GM19043 (cell line): ENCODE measurements around the gene DACH1.

Source experiments
- ATAC-seq: cut with Tn5 transposase; IDR thresholded peaks from one replicate; pipeline ENCODE4 v1.9.1; 2021; ENCODE audit warnings: low read depth; ENCODE audit not compliant: unreplicated experiment

The DACH1 gene

DNA sequence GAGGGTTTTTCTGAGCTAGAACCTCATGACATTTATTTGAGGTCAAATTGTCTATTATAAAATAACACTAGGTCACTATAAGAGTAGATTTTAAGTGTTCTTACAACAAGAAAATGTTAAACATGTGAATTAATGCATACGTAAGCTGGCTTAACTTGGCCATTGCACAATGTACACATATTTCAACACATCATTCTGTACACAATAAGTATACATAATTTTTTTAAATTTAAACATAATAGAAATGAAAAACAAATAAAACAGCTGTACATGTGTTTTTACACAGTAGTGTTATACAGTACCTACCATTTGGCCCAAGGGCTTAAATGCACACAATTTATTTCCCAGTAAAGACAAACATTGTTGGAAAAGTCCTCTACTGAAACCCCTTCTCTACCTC lies 269.9 kb downstream of the DACH1 start:
- ATAC-seq, result no peak

DNA sequence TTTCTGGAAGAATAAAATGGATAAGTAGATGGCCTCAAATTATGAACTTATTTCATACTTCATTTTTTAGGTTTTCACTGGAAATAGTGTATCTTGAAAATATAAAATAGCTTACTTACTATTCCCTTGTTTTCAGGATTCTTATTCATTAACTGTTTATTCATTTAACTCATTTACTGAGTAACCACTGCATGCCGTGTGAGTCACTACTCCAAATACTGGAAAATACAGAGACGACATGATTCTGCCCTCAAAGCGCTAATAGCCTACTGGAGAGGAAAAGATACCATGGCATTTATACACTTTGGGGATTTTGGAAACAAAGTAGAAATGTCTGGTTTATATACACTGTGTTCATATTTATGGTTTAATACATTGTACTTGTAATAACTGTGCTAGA lies 270.9 kb downstream of the DACH1 start:
- no peak for ATAC-seq

DNA sequence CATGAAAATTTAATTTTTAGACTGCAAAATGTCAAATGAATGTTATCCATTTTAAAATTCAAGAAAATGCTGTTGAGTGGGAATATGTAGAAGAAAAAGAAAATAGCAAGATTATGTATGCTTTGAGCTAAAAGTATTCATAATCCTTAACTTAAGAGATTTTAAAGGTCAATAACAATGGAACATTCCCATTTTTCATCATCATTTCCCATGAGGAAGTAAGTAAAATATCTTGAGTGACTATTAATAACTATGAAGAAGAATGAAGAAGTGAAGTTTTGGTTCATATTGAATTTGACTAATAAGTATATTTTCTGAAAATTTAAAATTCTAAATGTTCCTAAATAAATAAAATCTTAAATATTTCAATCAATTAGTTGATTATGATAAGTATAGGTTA lies 273.4 kb downstream of the DACH1 start:
- no peak for ATAC-seq

DNA sequence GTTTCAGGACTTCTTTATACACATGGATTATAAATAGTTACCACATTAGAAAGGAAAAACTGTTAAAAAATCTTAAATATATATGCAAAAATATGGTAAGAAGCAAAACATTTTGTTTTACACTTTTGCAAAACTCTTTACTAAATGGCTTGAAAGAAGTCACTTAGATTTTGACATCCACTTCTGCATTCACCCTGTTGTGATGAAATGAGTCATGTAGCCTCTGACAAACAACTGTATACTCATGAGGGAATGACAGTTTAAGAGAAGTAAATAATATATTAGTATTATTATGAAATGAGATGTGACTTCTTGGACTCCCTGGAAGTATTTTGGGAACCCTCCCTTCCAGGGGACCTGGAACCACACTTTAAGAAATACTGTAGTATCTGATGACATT lies 275.6 kb downstream of the DACH1 start:
- ATAC-seq, result no peak

DNA sequence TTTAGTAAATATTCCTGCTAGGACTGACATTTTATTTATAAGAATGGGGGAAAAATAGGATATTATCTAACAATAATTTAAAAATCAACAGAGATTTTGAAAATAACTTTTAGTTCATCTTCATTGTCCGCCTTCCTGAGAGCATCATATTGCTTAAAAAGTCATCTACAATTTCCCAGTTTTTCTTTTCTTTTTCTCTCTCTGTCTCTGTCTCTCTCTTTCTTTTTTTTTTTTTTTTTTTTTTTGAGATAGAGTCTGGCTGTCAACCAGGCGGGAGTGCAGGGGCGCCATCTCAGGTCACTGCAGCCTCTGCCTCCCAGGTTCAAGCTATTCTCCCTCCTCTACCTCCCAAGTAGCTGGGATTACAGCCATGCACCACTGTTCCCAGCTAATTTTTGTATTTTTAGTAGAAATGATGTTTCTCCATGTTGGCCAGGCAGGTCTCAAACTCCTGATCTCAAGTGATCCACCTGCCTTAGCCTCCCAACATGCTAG lies 276.3 kb downstream of the DACH1 start:
- ATAC-seq, result no peak

DNA sequence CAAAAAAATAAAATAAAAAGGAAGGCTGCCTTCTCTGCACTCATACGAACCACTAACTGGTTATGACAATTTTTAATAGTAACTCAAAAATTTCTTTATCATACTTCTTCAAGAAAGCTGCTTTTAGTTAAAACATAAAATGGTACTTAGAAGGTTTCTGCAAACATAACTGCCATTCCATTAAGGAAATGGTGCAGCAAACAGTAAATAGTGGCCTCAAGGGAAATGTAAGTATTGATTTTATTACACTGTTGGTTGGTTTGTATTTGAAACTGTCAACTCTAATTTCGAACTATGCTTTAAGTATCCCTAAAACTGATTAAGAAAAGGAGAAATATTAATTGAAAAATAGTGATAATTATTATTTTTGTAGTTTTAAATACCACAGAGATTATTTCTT lies 278.0 kb downstream of the DACH1 start:
- ATAC-seq, result no peak

DNA sequence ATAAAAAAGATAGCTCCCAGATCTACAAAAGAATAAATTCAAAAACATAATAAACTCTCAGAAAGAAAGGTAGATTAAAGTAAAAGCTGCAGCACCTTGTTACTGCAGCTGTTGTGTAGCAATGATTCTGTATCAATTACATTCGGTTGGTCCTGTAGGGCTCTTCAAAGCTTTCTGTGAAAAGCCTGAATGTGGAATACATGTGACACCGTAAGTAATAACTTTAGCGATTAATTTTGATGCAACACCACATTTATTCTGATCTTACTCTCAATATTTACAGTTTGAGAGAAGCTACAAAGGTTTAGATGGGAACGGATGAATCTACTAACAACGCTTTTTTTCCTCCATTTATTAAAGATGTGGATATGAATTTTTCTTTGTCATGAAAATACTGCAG lies 279.2 kb downstream of the DACH1 start:
- ATAC-seq, result no peak

DNA sequence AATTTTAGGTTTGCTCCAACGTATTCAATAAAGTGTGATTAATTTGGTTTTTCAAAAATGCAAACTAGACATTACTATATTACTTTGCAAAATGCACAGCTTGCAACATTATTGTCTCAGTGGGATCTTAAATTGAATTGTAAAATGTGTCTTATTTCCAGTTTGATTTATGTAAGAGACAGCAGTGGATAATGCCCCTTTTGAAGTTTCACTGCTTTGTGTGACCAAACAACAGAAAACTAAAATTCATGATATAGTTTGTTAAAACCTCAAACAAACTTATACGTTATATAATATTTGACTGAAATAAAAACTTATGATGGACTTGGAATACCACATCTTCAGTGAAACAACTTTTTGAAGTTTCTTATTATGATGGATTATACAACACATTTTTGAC lies 279.8 kb downstream of the DACH1 start:
- no peak for ATAC-seq

DNA sequence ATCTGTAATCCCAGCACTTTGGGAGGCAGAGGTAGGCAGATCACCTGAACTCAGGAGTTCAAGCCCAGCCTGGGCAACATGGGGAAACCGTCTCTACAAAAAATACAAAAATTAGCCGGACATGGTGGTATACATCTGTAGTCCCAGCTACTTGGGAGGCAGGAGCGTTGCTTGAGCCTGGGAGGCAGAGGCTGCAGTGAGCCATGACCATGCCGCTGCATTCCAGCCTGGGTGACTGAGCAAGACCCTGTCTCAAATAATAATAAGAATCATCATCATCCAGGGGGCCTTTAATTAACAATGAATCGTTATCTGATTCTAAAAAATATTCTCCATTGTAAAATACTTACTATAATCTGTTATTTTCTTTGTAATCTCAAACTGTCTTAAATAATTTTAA lies 283.4 kb downstream of the DACH1 start:
- ATAC-seq, result no peak

DNA sequence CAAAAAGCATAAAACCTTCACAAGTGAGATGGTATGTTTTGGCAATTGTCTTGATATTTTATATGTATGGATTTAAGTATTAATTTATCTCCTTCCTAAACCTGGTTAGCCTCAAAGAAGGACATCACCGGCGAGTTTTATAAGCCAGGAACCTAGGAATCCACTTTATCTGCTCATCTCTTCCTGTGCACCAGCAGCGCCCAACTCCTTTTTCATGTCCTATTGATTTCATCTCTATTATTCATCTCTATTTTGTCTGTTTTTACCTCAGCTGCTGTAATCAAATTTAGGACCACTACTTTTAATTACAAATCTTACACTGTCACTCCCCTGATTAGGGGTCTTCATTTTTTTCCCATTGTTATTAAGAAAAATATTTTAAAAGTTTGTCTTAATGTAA lies 286.4 kb downstream of the DACH1 start:
- ATAC-seq, result no peak

DNA sequence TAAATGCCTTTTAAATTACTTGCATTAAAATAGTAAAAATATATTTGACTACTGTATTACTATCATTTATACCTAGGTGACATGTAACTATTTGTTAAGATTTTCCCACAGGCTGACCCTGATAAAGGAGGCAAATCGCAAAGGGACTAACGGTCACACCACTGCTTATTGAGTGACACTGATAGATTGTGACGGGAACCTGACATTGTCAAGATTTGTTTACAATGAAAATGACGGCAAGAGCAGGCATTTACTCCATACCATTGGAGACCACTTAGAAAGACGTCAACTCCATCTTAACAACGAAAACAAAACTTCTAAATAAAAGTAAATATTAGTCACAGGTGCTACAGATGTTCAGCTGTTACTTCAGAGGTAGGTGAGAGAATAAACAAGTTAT lies 289.0 kb downstream of the DACH1 start:
- ATAC-seq, result no peak

DNA sequence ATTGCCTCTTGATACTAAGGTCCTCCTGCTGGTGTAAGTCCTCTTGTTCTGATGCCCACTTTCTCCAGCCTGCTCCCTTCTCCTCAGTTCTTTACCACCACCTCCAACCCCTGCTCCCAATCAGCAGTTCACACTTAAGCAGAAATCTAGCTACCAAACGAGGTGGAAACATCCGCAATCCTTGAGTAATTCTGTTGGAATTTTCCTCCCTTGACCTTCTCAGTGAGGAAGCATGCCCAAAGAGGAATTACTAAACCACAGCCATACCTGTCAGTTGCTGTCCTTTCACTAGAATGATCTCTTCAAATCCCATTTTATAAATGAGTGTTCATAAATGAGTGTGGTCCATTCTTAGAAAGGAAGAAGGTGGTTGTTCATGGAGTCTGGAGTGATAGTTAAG lies 289.9 kb downstream of the DACH1 start:
- no peak for ATAC-seq

DNA sequence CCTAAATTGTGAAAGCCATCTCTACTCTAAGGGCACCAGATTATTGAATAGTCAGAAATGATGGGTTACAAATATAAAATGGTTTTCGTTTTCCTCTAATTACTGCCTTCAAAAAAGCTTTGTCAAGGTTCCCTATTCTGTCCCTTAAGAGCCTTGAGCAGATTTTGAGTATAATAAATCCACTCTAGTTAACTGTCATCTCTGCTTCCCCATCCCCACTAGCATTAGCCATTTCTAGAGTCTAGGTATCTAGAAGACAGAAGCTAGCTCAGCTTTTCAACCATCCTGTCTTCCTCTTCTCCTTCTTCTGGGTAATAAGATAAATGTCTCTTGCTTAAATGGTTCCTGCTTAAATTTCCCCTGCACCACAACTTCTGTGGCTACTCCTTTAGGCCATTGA lies 290.4 kb downstream of the DACH1 start:
- ATAC-seq, result no peak

DNA sequence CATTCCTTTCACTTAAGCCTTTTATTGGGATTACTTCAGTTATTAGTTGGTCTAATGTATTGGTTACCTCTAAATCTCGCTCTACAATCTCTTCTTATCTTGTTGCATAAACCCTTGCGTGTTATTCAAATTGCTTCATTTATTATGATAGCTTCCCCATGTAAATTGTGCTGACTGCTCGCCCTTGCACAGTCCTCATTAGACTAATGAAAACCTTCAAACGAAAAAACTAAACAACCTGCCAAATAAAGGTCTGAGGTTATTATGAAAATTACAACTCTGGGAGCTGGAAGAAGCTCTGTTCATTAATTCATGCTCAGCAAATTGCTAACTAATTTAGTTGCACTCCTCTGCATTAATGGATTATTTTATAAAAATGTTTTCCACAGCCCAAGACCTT lies 320.1 kb downstream of the DACH1 start:
- no peak for ATAC-seq

DNA sequence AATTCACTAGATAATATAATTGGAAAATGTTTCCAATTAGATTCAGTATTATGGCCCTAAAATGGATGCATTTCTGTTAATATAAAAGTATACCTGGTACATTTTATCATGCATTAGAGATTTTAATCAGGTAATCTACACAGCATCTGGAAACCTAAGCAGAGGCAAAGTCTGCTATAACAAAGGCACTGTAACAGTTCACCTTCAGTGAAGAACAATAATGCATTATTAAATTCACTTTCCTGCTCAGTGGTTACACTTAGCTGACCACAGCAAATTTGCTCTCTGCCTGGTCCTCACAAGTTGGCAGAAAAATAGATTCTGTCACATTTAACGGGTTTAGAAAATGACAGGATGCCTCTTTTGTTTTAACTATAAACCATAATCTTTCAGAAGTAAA lies 326.9 kb downstream of the DACH1 start:
- no peak for ATAC-seq

DNA sequence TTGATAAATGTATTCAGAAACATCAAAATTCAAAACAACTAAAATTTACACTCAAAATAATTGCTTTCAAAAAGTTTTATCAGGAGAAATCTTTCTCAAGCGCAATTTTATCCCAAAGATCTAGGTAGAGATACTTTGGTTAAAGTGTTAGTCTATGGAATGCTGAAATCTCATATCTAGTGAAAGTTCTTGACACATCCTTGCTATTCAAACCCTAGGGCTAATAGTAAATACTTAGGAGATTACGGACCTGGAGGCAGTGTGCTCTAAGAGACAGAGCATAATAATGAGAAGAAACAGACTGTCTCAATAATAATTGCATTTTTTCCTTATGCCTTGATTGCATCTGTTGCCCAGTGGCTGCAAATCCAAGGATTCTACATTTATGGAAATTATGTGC lies 330.8 kb downstream of the DACH1 start:
- ATAC-seq, result no peak

DNA sequence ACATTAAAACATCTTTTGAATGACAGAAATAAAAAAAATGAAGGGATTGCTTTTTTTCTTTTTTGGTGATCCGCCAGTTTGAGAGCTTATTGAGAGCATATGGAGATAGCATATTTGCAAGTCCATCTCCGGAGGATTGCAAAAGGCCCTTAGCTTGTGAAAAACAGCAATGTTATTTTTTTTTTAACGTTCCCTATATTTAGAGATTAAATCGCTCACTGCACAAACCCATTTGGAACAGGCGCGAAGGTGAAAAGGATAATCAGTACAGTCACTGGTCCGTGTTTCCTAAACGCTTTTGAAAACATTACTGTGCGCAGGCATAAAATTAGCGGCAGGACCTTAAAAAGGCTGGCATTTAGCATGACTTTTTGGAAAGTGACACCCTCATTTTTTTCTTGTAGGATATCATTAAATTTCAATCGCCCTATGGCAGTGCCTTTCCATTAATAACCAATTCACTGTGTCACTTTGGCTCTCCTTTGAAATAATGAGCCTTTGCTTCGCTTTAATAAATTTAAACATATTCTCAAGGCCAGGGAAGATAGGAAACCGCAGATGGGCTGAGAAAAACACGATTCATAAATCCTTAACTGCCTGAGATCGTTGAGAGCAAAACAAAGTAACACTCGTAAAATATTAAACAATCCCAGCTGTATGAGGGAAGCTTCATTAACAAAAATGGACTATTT lies 342.2 kb downstream of the DACH1 start:
- ATAC-seq, result no peak

DNA sequence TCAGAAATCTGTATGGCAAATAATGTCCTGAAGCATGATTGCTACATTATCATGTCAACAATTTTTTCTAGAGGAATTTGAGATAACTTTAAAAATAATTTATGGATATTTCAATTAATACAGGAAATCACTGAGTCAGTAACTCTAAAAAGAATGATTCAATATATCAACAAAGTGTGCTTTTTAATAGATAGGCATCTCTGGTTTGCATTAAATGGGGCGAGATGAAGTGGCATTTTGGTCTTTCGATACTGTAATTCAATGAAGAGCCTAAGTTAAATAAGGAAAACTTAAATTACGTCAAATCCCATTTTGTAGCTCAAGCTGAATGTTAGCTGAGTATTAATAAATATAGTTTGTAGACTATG lies 342.8 kb downstream of the DACH1 start:
- ATAC-seq, result no peak

DNA sequence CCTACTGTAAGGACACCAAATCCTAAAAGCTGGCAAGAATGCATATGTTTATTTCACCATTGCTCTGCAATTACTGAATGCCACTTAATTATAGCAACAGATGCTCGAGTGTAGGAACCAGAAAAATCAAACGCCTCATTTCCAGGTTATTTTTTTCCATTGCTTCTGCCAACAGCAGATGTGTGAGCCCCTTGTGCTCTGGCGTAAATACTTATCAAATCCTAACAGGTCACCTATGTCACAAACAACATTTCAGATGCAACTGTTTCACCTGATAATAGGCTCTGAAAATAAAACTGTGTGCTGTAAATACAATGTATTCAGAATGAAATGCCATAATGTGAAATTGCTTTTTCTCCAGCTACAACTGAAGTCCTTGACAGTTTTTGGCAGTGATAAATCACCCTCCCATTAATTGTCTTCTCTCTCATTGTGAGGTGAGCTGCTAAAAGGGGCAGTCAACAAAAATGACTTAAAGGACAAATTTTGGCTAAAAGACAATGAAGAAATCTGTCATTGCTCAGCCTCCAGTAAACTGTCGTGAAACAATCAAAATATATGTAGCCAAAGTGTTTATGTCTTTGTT lies 344.0 kb downstream of the DACH1 start:
- ATAC-seq, result no peak

DNA sequence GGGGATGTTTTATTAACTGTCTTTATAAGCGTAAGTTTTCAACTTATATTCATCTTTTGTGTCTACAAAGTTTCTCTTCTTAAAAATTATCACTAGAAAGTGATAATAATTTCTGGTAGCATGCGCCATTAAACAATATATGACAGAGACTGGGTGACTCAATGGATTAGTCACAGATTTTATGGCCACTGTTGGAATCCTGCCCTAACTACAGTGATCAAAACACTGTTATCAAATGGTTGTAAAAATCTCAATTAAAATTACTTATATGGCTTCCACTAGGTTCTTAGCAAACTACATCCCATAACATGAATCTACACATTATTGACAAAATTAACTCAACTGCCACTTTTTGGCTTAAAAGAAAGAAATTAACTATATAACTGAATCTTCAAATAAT lies 350.0 kb downstream of the DACH1 start:
- ATAC-seq, result no peak

DNA sequence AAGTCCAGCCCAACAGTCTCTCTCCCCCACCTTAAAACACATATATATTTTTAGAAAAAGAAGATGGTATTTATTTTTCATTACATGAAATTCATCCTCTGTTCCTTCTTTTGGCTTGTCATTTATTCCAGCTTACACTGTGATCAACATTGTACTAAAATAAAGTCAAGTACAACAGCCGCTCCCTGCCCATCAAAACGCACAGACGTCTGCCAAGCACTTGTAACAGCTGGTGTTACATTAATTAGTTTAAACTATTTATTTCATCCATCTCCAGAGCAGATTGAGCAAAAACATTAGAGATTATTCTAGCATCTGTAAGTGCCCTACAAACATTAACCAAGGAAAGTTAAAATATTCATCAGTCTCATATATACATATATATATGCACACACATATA lies 350.5 kb downstream of the DACH1 start:
- no peak for ATAC-seq

DNA sequence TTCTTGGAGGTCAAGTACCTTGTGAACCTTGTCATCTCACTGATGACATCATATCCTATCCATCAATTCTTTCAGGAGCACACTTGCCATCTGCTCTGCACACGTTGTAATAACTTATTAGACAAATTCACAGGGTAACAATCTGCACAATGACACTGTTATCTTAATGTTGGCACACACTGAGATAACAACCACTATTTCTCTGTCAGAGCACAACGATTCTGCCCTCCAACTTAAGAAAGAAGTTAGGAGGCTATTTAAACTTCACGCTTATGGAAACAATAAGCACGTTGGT lies 351.3 kb downstream of the DACH1 start:
- ATAC-seq, result no peak
